SIG-M5 treated with dmso at 0.1 percent for 504 hours (cell line): Measurements from ENCODE around the gene CYBA.

Experiments used
- DNase-seq: peaks from one replicate; lab custom pipeline; 2025; ENCODE audit not compliant: unreplicated experiment; lab: John Stamatoyannopoulos, UW

CYBA gene

GRCh38 chr16:88662843-88663606 is 12.2 kb upstream of the CYBA start, which contains the start of gene MVD:
MVD (minus strand) TSS chr16:88663091; CDS start chr16:88663080, 11 bp downstream.
- peak; percentile 96 for DNase-seq

DNA sequence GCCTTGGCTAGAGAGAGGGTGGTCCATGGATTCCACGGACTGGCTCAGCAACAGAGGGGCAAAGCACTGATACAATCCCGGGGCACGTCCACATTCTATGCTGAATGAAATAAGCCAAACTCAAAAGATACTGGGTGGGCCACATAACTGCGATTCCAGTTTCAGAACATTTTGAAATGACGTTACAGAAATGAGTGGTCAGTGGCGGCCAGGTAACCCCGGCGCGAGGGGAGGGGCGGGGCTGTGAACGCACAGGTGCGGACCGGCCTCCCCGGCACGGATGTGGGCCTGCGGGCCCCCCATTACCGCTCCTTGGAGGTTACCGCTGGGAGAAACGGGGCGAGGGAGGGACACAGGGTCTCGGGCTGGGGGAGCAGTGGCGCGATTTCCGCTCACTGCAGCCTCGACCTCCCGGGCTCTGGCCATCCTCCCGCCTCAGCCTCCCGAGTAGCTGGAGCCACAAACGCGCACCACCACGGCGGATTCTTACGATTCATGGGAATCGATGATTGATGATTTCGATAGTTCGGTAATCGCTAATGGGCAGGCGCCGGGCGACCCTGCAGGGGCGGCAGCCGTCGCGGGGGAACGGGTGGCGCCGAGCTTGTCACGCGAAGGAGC is 11.5 kb upstream of the CYBA start:
- DNase-seq, result no peak

DNA sequence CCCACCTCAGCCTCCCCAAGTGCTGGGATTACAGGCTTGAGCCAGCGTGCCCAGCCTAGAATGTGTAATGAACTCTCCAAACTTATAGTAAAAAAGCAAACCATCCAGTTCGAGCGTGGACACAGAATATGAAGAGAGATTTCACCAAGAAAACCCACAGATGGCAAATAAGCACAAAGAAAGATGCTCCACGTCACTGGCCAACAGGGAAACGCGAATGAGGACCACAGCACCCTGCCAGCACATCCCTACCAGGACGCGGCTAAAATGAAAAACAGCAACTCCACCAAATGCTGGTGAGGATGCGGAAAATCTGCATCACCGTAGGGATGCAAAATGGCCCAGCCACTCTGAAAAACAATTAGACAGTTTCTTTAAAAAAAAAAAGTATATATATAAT is 10.6 kb upstream of the CYBA start:
- no peak for DNase-seq

GRCh38 chr16:88659160-88659559 is 8.3 kb upstream of the CYBA start:
- no peak for DNase-seq

GRCh38 chr16:88658714-88659113 is 7.9 kb upstream of the CYBA start:
- no peak for DNase-seq

- no peak for DNase-seq
Observed at GRCh38 chr16:88657371-88657770, 6.5 kb upstream of the CYBA start.

DNA sequence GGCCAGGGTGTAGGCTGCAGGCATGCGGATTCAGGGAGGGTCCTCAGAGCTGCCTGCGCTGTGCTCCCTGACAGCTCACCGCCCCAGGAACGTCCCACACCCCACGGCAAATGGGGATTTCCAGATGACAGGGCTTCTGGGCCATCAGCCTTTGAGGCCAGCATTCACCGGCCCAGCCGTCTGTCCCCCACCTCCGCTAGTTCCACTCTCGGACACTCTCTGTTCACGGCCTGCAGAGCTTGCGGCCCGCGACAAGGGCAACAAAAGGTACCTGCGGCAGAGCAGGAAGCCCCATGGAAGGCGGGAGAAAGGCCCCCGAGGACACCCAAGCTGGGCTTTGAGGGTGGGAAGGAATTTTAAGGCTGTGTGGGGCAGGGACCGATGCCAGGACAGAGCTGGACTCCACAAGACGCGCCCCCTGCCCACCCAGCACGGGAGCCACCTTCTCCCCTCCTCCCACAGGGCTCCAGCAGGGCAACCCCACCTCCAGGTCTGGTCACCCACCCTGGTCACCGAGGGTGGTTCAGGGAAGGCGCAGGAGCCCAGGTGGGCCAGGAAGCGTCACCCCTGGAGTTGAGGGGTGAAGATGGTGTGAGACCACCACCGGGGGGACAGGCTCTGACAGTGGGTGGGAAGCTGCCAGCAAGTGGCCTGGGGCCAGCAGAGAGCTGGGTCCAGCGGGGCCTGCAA is 5.6 kb upstream of the CYBA start:
- DNase-seq, result no peak

GRCh38 chr16:88655733-88656281 is 5.0 kb upstream of the CYBA start:
- no peak for DNase-seq

DNA sequence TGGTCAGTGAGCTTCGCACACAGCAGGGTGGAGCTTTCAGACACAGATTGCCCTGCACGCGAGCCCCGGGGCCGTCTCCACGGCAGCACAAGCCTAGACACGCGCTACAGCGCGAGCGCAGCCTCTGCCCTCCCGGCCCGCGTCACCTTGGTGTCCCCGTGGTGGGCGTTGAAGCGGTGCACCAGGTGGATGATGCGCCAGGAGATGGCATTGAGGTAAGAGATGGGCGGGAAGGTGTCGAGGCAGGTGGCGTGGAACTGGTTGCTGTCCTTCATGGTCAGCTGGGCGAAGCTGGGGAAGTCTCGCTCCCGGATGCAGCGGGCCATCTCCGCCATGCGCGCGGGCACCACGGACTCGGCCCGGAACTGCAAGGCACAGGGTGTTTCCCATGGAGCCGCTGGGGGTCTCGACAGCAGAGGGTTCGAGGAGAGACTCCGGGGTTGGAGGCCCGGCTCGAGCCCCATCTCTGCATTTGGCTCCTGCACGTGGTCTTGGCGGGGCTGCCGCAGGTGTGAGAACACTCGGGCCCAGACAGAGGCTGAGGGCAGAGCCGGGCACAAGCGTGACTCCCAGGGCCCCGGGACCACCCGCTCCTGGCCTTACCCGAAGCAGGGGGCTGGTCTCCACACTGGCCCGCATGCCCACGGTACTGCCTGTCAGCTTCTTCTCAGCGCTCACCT is 4.3 kb upstream of the CYBA start:
- DNase-seq, result no peak

- no peak for DNase-seq
Observed at GRCh38 chr16:88654363-88655052, 3.7 kb upstream of the CYBA start.

- DNase-seq, result no peak
Observed at GRCh38 chr16:88653596-88654362, 2.9 kb upstream of the CYBA start.

- DNase-seq, result no peak
Observed at GRCh38 chr16:88653101-88653500, 2.2 kb upstream of the CYBA start.

- DNase-seq, result no peak
Observed at GRCh38 chr16:88652762-88653063, 1.9 kb upstream of the CYBA start.

GRCh38 chr16:88651989-88652761 is 1.3 kb upstream of the CYBA start:
- no peak for DNase-seq

DNA sequence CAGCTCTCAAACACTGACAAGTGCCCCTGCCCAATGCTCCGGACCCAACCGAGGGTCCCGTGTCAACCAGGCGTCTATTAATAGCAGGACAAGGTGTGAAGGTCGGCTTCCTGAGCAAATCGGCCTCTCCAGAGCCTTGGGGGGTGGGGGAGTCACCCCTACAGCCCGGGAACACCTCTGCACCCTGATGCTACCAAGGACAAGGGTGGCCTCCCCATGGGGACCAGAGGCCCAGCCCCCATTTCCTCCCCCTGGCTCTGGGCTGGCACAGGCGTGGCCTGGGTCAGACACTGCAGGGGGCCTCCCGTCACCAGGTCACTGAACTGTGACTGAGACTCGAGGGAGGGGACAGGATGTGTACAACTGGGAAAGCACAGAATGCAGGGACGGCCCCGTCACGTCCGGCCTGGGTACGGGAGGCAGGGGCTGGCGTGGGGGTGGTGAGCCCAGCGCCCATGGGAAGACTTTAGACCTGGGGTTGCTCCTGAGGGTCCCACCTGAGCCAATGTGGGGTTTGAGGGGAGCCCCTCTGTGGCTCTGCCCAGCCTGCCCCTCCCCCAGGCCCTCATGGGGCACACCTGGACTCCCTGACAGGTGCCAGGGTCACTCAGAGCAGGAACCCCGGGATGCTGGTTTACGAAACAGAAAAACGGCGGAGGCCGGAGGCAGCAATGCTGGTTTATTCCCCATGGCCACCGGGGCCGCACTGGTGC is 579 bp upstream of the CYBA start:
- DNase-seq, result no peak

DNA sequence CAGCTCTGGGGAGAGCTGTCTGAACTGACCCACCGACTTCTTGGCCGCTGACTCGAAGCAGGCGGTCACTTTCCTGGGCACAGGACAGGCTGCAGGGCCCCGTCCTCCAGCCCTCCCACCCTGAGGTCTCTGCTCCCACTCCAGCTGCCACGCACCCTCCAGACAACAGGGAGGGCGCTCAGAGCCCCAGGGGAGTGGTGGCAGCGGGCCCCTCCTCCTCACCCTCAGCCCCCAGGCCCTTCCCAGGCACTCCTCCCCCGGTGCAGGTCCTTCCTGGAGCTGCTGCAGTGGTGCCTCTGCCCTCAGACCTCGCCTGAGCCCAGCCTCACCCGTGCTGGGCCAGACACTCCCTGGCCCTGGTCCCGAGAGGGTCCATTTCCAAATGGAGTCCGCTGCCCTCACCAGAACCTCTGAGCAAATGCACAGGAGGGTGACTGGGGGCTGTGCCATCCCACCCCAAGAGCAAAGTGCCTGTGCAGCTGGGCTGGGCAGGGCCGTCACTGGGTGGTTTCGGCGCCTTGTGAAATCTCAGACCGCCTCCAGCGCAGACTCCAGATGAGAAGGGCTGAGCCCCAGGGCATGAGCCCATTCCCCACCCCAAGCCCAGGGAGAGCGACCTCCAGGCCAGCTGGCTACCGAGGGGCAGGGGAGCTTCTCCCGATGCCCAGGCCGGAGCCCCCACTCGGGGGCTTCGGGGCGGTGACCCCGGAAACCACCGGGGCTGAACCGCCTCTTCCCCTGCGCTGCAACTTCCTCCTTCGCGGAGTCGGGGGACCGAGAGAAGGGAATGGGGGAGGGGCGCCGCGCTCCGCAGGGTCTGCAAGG is 717 bp downstream of the CYBA start:
- peak; percentile 63 for DNase-seq

DNA sequence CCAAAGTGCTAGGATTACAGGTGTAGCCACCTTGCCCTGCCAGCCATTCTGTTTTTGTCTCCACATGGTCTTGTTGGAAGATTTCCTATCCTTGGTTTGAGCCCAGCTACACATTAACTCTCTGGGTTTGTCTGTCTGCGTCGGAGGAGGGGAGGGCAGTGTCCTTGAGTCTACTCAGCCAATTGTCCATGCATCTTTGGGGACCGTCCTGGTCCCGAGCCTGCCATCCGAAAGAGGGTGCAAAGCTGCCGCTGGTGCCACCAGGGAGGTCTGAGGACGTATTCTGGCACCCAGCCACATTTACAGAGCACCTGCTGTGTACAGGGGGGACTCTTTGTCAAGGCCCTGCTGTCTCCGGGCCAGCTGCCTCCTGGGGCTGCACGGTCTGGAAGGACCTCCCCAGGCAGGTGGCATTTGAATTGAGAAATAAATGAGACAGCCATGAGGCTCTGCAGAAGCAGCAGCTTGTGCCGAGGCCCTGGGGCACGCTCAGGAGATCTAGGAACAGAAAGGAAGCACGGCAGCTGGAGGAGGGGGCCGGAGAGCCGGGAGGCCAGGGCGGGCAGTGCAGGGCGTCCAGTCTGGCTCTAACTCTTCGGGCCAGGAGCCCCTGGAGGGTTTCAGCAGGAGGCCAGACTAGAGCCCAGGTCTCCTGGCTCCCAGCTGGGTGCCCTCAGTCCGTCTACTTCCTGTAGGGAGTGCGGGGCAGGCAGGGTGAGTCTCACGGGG is 1.5 kb downstream of the CYBA start:
- DNase-seq, result no peak
